Neural crest cell (in vitro differentiated cells): ENCODE measurements around the gene RAB1A. TPM values are rescaled to one million over a fixed set of nuclear protein-coding genes. Genes with fewer than 3 reads are reported as not detected.

Experiments
- DNase-seq: peaks from one replicate; pipeline ENCODE4 v3.0.0; 2021; ENCODE audit warnings: low read depth, mixed read lengths, low spot score
- H3K27ac Mint-ChIP-seq: one replicate; pipeline ENCODE4 v1.8.0; 2021; ENCODE audit warnings: mild to moderate bottlenecking, mixed read lengths; ENCODE audit not compliant: unreplicated experiment
- H3K27me3 Mint-ChIP-seq: 2 replicates; pipeline ENCODE4 v1.8.0; 2021; ENCODE audit warnings: low read depth, mild to moderate bottlenecking, mixed read lengths
- H3K36me3 Mint-ChIP-seq: 2 replicates; pipeline ENCODE4 v1.8.0; 2021; ENCODE audit warnings: low read depth, mild to moderate bottlenecking, mixed read lengths
- H3K4me1 Mint-ChIP-seq: 2 replicates; pipeline ENCODE4 v1.8.0; 2021; ENCODE audit warnings: mixed read lengths
- H3K4me3 Mint-ChIP-seq: one replicate; pipeline ENCODE4 v1.8.0; 2021; ENCODE audit warnings: mild to moderate bottlenecking, mixed read lengths
- H3K9me3 Mint-ChIP-seq: 2 replicates; pipeline ENCODE4 v1.8.0; 2021; ENCODE audit warnings: mixed read lengths
- total RNA-seq: library from RNA; stranded (reverse); gene quantifications from 2 replicates; pipeline ENCODE4 v1.2.1, GENCODE V29; 2021
- TF ChIP-seq, protein P1 (sequence below): fragments of 200-600 bp; sonication (generic); conservative IDR thresholded peaks from 2 replicates; pipeline ENCODE4 v1.5.0; 2021; ENCODE audit warnings: antibody characterized with exemption, mild to moderate bottlenecking

RAB1A gene
- total RNA-seq, 1 donor from 2014 or later: 110 TPM

DNA sequence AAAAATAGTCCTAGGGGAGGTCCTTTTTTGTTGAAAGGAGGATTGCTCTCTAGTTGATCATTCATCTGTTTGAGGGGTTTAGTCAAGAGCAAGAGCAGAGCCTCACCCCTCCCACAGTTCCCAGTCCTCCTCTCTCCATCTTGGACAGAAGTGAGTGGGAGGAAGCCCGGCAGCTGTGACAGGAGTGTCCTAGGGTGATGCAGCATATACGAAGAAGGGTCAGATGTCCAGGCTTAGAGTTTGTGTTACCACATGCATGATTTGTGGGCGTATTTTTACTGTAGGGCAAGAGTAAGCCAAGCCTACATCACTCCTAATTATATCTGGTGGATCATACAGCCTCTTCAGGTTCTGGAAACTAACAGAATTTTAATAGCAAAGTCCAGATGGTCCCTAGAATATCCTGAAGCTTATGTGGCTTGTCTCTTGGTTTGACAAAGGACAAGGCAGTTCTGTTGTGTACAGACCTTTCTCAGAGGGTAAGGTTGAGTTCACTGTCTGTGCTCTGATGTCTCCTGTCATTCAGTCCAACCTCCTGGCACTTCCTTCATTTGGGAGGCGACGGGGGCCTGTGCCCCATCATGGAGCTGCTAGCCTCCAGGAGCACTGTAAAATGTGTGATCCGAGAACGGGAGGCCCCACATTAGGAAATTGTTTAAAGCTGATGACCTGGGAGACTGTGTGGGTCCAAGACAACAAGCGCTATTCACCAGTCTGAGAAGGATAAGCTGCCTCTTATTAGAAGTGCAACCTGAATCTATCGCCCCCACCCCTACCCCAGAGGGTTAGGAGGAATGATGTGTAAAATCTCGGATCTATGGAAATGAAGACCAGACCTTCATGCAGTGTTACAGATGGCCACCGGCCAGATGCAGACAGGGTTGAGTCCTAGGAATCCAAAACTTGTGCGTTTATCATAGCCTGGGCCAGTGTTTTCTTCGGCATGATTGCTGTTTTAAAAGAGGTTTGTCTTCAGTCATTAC, 66.8 kb downstream of the RAB1A start:
- Mint-ChIP-seq H3K4me1 (peaks cover 45% of the 10 kb centered on the region), H3K4me3 (peak overlapping the region; percentile 32), H3K9me3 (no peaks in the 10 kb centered on the region), H3K27ac (peak overlapping the region; percentile 13), H3K27me3 (no peaks in the 10 kb centered on the region), H3K36me3 (no peaks in the 10 kb centered on the region)
- TF ChIP-seq, protein P1, sequence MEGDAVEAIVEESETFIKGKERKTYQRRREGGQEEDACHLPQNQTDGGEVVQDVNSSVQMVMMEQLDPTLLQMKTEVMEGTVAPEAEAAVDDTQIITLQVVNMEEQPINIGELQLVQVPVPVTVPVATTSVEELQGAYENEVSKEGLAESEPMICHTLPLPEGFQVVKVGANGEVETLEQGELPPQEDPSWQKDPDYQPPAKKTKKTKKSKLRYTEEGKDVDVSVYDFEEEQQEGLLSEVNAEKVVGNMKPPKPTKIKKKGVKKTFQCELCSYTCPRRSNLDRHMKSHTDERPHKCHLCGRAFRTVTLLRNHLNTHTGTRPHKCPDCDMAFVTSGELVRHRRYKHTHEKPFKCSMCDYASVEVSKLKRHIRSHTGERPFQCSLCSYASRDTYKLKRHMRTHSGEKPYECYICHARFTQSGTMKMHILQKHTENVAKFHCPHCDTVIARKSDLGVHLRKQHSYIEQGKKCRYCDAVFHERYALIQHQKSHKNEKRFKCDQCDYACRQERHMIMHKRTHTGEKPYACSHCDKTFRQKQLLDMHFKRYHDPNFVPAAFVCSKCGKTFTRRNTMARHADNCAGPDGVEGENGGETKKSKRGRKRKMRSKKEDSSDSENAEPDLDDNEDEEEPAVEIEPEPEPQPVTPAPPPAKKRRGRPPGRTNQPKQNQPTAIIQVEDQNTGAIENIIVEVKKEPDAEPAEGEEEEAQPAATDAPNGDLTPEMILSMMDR: no peak
- no peak for DNase-seq

DNA sequence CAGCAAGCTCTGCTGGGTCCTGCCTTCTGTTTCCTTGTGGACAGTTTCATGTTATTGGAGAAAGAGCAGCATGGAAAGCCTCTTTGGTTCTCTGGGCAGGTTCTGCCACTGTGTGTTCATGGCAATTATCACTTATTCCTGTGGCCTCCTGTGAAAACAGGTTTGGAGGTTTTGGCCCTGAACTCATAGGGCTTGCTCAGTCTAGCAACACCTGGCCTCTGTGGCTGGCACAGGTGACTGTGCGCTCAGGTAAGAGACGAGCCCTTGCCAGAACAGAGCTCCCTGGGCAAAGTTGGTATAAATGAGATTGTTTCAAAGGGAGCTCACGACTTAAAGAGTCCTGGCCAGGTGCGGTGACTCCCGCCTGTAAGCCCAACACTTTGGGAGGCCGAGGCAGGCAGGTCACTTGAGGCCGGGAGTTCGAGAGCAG, 68.0 kb downstream of the RAB1A start:
- peak overlapping the region; percentile 44 for H3K27ac Mint-ChIP-seq

DNA sequence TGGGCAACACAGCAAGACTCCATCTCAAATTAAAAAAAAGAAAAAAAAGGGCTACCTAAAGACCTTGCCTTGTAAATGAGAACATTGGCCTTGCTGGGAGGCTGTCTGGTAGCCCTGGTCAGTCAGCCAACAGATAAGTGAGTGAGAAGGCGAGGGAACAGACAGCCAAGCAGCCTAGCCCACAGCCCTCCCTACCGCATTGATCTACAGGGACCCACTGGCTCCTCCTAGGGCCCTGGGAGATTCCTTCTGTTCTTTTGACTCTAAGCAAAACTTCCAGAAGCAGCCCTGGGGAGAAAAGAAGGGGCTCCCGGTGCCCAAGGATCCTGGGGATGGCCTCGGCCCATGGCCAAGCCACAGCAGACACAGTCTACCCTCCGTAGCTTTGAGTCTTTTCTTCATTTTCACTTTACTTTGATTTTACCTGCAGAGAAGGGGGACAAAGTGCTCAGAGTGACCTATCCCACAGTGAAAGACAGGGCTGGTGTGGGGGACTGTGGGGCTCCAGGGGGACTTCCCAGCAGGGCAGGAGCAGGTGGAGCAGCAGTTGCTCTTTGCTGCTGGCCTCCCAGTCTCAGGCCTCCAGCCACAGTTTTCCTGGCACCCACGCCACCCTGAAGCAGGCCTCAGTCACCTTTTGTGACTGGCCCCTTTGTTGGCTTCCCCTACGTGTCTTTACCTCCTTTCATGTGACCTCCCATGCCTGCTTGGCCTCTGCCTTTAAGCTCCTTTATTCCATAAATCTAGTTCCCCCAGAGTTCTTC, 68.6 kb downstream of the RAB1A start:
- Mint-ChIP-seq H3K36me3 (no peaks in the 10 kb centered on the region), H3K9me3 (no peaks in the 10 kb centered on the region), H3K27me3 (no peaks in the 10 kb centered on the region), H3K27ac (peak overlapping the region; percentile 44), H3K4me3 (peak overlapping the region; percentile 48), H3K4me1 (peaks cover 59% of the 10 kb centered on the region)
- no peak for DNase-seq
- TF ChIP-seq, protein P1: no peak

More for the DNA sequence above, 68.0 kb downstream of the RAB1A start:
- no peaks in the 10 kb centered on the region for H3K27me3 Mint-ChIP-seq
- no peak for DNase-seq
- no peaks in the 10 kb centered on the region for H3K9me3 Mint-ChIP-seq
- no peaks in the 10 kb centered on the region for H3K36me3 Mint-ChIP-seq
- peaks cover 57% of the 10 kb centered on the region for H3K4me1 Mint-ChIP-seq
- TF ChIP-seq, protein P1: no peak
- peak overlapping the region; percentile 48 for H3K4me3 Mint-ChIP-seq

DNA sequence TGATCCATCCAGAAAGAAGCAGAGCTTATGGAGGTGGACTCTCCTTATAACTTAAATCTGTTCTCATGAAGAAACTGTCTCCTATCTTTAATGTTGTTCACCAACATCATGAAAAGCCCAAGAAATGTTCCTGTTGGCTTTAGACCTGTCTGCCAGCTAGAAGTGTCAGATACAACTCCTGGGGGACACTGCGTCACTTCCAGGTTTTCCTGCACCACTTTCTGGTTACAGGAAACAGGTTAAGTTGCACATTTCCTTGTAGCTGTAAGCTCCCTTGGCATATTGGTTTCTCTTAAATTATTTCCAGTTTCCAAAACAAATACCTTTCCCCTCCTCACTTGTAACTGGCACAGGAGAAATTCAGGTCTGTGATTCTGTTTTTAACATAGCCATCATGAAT, 70.8 kb downstream of the RAB1A start:
- Mint-ChIP-seq H3K27me3 (no peaks in the 10 kb centered on the region), H3K36me3 (no peaks in the 10 kb centered on the region), H3K4me1 (peaks cover 65% of the 10 kb centered on the region)

More for the DNA sequence above, 70.8 kb downstream of the RAB1A start:
- H3K27ac Mint-ChIP-seq: no peak overlapping the region
- TF ChIP-seq, protein P1: no peak
- H3K4me3 Mint-ChIP-seq: peak overlapping the region; percentile 88
- DNase-seq: no peak
- H3K9me3 Mint-ChIP-seq: no peaks in the 10 kb centered on the region
